COR-L47 (cell line): ENCODE results near the gene STX16.

Experiments used
- DNase-seq: peaks from one replicate; lab custom pipeline; 2025; lab: John Stamatoyannopoulos, UW

The STX16 gene

DNA sequence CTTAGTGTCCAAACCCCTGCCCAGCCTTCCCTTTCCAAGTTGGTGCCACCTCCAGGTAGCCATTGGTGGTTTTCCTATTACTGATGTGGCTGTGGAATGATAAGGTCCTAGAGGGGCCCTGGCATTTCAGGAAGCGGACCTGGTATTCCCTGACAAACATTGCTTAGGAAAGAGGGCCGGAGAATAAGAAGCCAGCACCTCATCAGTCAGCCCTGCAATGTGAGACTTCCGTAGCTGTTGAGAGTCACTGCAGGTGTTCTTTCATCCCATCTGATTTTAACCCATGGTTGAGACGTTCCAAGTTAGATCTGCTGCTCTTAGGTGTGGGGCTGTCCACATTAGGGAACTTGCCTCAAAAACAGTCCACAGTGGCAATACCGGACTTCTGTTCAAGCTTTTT, 26.7 kb downstream of the STX16 start:
- DNase-seq, result no peak

DNA sequence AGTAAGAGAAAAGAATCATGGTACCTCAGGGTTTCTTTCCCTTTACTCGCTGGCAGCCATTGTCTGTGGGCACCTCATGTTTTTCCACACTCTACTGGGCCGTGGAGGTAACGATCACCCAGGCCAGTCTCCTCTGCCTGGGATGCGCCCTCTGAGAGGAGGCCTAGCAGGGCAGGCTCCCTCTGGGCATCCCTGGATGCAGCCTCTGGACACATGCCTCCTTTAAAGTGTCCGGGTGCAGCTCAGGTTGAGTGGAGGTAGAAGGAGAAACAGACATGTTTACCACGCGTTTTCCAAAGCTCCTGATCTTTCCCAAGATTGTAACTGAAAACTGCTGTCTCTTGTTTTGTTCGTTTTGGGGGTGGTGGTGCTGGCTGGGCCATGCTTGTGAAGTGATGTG, 27.7 kb downstream of the STX16 start:
- DNase-seq, result no peak

GRCh38 chr20:58682656-58683531, 31.8 kb downstream of the STX16 start:
- no peak for DNase-seq

DNA sequence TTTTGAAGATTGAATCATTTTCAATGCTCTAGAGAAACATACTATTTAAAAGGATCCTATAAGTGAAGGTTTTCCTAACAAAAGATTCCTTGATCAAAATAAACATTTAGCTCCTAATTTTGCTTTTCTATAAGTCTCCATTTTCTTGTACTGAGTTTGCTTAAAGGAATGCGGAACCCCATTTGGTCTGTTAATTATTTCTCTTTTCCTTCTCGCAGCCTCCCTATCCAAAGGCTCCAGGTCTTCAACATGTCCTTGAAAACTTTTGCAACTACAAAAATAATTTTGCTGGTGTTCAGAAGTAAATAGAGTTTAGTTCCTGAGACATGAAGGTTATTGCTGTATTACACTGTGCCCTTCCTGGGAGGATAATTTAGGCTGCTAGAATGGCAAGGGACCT, 33.2 kb downstream of the STX16 start:
- no peak for DNase-seq

DNA sequence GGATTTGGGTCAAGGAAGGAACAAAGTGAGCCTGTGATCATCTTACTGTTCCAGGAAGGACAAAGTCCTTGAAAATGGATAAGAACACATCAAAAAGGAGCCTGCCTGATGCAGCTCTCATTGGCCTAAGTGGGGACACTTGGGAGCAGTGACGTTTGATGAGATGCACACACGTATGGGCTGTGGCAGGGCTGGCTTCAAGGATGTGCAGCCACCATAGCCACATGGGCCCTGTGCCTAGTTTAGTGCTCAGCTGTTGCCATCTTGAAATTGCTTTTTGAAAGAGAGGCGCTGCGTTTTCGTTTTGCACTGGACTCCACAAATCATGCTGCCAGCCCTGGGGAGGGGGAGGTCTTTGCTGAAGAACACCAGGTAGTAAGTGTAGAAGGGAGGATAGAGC, 34.9 kb downstream of the STX16 start:
- no peak for DNase-seq

- no peak for DNase-seq
These were observed 37.3 kb downstream of the STX16 start for GRCh38 chr20:58688414-58688813.

DNA sequence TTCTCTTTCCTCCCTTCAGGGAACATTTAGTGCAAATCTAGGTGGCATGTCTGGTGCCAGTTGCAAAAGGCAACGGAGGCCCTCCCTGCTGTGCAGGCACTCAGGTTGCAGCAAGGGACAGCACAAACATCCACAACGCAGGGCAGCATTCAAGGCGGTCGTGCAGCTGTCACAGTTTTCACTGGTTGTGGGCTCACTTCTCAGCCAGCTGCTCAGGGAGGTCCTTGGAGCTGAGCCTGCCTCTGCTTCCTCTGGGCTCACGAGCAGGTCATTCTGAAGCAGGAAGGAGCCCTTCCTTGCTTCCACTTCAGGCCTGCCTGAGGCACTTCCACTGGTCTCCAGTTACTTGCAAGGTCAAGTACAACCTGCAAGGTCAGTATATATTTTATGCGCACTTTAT, 37.8 kb downstream of the STX16 start:
- no peak for DNase-seq

- no peak for DNase-seq
These were observed 39.5 kb downstream of the STX16 start for GRCh38 chr20:58690396-58691135.

DNA sequence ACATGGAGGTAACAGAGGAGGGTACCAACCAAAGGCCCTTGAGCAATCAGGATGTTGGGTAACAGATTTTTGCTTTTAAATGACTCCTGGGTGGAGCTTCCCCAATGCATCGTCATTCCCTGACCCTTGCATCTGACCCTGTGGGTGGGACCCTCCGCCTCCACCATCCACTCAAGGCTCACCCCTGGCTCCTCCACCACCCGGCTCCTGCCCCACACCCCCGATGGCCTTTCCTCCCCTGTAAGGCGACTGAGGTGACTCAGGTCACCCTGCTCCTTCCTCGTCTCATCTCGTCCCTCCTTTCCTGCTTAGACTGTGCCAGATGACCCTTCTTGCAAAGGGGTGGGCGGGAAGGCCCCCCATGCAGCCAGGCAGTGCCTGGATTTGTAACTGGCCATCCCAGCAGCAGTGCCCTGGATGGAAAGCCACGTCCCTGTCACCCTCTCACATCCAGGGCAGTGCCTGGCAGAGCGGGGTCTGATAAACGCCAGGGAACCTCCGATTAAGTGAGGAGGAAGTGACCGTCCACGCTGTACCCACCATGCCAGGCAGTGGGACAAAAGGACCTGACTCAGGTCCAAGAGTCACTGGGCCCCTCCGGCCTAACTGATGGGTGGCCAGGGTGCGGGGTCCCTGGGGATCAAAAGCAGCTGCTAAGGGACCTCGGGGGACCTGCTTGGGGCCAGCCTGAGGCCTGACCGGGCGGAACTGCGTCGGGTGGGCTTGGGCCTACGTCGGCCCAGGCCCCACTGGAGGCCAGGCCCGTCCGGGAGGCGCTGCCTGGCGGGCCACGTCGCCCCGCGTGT, 40.9 kb downstream of the STX16 start:
- DNase-seq, result no peak

- no peak for DNase-seq
These were observed 41.6 kb downstream of the STX16 start, which contains the start of gene NPEPL1 for GRCh38 chr20:58692579-58693225. NPEPL1 (plus strand) TSS chr20:58692800; CDS start chr20:58692901, 101 bp downstream.

- no peak for DNase-seq
These were observed 42.3 kb downstream of the STX16 start for GRCh38 chr20:58693226-58694006.

DNA sequence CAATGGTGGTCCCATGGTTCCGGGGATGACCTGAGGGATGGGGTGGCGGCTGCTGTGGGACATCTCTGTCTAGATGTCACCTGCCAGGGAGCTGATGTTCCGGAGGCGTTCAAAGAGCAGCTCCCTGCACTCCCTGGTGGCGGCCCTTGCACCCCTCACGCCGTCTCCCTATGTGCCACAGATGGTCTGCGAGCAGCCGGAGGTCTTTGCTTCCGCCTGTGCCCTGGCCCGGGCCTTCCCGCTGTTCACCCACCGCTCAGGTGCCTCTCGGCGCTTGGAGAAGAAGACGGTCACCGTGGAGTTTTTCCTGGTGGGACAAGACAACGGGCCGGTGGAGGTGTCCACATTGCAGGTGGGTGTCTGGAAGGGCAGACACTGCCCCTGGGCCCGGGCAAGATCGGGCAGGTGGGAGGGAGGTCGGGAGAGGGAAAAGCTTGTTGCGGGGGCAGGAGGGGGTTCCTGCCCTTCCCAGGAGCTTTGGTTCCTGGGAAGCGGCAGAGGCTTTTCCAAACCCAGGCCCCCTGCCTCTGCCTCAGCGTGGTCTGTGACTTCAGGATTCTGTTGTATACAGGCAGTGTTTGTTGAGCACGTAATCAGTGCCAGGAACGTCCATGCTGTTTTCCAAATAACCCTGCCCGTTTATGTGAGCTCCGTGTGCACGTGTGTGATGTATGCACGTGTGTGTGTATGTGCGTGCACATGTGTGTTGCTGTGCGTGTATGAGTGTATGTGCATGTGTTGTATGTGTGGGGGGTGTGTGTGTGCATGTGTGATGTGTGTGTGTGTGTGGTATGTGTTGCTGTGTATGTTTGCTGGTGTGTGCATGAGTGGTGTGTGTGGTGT, 43.4 kb downstream of the STX16 start:
- DNase-seq, result no peak

GRCh38 chr20:58695084-58695722, 44.1 kb downstream of the STX16 start:
- DNase-seq, result no peak

GRCh38 chr20:58695895-58696375, 44.9 kb downstream of the STX16 start:
- no peak for DNase-seq

GRCh38 chr20:58696411-58696961, 45.4 kb downstream of the STX16 start:
- no peak for DNase-seq

DNA sequence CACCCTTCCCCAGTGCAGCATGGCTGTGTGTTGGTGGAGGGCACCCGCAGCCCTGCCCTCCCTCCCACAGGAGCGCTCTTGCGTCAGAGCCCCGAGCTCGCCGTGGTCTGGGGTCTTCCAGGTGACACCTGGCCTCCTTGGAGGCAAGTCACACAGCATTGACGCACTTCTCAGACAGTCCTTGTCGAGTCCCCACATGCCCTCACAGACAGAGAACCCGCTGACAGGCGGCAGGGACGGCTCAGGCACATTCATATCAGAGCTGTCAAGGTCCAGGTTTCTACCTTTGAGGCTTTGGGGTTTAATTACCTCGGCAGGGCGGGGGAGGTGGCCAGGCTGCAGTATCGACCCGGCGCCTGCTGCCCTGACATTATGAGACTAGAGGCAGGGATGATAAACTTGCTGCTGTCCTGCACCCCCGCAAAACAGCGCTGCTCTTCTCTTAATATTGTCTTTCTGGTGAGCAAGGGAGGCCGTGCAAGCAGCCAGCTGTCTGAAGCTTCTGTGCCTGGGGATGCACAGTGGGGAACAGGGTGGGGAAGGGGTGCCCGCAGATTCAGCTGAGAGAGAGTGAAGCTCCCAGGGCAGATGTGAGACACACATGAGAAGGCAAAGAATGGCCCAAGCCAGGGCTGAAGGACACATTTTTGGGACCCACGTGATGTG, 46.3 kb downstream of the STX16 start:
- DNase-seq, result no peak

DNA sequence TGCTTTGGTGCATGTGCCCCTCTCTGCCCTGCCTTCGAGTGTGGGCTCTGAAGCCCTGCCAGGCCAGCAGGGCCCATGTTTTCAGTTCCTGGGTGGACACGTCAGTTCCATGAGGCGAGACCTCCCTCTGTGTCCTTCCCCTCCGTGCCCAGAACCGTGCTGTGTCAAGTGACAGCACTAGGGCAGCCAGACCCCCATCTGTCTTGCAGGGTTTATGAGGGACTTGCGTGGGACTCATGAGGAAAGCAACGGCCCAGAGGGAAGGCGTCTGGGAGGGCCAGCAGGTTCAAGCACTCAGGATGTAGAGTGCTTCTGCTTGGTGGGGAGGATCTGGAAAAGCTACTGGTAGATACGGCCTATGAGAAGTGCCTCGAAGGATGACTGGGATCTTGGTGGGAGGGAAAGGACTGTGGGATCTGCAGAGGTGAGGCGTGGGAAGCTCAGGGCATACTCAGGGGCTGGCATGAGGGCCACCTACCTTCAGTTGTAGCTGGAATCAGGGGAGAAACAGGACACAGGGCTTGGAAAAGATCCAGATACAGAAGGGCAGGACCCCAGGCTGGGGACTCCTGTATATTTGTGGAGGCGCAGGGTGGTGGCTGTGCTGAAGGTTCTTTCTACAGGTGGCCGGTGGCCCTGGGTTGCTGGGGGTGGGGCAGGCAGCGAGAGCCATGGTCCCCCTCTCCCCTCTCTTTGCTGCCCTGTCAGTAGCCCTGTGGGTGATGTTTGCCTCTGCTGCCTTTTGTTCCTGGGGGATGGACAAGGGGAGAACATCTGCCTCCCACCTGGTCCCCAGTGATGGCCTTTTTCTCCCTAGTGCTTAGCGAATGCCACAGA, 47.0 kb downstream of the STX16 start:
- no peak for DNase-seq
